ENCODE results near the gene URGCP.

The URGCP gene

DNA sequence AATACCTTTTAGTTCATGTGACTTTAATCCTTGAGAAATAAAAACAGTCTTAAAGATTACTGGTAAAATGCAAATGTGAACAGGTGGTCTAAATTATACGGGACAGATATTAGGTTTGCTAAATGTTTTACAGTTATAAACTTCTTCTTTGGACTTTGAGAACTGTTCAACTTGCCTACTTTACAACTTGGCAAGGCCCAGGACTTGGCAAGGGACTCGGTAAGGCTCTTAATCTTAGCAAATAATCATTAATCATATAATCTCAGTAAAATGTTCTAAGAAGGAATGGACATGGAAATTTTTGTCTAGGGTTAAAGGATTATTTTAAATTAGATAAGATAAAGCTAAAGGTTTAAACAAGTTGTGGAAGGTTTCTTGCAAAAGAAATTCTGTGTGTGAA lies 15.0 kb upstream of the URGCP start:
- no peak for DNase-seq (ENCODE audit: low read depth)
- H3K4me3 ChIP-seq (ENCODE audit: low read length): no peak overlapping the region

DNA sequence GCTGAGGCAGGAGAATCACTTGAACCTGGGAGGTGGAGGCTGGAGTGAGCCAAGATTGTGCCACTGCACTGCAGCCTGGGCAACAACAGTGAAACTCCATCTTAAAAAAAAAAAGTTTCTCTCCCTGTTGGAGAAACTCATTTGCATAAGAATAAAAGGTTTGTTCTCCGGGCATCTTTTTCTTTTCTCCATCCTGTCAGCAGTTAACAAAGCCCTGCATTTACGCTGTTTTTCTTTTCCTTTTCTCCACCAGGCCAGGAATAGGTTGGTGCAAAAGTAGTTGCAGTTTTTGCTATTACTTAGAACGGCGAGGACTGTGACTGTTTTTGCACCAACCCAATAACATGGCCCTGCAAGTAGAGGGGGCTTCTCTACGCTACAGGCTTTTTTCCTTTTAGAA lies 9.5 kb upstream of the URGCP start:
- TF ChIP-seq, protein P1, sequence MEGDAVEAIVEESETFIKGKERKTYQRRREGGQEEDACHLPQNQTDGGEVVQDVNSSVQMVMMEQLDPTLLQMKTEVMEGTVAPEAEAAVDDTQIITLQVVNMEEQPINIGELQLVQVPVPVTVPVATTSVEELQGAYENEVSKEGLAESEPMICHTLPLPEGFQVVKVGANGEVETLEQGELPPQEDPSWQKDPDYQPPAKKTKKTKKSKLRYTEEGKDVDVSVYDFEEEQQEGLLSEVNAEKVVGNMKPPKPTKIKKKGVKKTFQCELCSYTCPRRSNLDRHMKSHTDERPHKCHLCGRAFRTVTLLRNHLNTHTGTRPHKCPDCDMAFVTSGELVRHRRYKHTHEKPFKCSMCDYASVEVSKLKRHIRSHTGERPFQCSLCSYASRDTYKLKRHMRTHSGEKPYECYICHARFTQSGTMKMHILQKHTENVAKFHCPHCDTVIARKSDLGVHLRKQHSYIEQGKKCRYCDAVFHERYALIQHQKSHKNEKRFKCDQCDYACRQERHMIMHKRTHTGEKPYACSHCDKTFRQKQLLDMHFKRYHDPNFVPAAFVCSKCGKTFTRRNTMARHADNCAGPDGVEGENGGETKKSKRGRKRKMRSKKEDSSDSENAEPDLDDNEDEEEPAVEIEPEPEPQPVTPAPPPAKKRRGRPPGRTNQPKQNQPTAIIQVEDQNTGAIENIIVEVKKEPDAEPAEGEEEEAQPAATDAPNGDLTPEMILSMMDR (IDR thresholded peaks at IDR 0.05; ENCODE audit: insufficient read depth, low read depth, low read length, missing control alignments): no peak
- no peak for DNase-seq (ENCODE audit: low read depth)
- no peak overlapping the region for H3K4me3 ChIP-seq (ENCODE audit: low read length)

More for the DNA sequence above, 15.0 kb upstream of the URGCP start:
- TF ChIP-seq, protein P1 (IDR thresholded peaks at IDR 0.05; ENCODE audit: insufficient read depth, low read depth, low read length, missing control alignments): no peak

DNA sequence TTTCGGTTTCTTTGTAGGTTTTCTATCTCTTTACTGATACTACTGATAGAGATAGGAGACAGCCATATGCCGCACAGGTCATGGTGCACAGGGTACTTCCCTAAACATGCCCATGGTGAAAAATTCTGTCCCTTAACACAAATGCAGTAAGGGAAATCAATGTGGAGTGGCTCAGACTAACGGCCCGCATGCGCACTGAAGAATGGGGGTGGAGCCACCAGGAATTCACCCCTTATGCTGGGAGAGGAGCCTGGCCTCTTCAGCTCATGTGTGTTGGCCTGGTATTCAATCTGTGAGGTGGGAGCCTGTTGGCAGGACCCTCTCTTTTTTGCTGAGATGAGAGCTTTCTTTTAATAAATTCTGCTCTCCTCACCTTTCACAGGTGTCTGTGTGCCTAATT lies 8.4 kb upstream of the URGCP start:
- no peak for DNase-seq (ENCODE audit: low read depth)
- TF ChIP-seq, protein P1 (IDR thresholded peaks at IDR 0.05; ENCODE audit: insufficient read depth, low read depth, low read length, missing control alignments): no peak
- no peak overlapping the region for H3K4me3 ChIP-seq (ENCODE audit: low read length)

DNA sequence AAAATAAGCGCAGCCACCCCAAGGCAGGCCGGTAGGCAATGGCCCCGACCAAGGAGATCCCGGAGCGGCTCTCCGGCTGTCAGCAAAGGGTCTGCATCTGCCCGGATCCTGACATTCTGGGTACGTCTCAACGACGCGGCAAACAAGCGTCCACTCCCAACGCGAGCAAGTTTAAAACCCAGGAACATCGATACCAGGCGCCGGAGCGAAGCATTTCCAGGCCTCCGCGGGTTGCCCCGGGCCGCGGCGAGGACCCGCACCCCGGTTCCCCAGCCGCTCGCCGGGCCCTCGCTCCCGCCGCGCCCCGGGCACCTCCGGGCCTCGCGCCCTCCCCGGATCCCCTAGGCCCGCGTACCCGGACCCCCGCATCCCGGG lies 453 bp downstream of the URGCP start:
- peak; percentile 41 for DNase-seq (ENCODE audit: low read depth)
- TF ChIP-seq, protein P1 (IDR thresholded peaks at IDR 0.05; ENCODE audit: insufficient read depth, low read depth, low read length, missing control alignments): no peak
- H3K4me3 ChIP-seq (ENCODE audit: low read length): peak overlapping the region; percentile 75

DNA sequence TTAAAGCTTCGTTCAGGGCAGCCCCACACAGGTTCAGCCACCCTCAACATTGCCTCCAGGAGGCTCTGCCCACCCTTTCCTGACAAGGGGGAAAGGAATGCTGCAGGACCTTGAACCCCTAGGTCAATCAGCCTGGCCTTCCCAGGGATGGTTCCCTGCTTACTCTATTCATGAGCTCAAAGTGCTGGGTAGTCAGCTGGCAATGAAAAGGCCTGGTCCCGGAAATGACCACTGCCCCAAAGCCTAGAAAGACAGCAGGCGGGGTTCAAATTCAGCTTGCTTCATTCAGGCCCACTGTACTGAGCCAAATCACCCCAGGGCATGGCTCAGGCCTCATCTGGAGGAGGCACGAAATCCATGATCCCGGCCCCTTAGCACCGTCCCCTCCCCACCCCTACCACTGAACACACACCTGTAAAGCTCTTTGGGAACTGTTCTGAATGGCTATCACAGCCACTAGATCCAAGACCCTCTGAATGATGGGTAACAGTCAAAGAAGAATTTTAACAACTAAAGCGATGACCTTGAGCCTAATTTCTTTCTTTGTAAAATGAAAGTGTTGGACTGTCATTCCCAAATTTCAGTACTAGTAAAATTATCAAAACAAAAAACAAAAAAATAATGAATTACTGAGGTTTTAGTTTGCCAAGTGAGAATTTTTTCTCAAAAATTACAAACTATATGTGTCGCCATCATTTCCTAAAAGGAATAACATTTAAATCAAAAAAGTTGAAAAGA lies 1.0 kb downstream of the URGCP start:
- peak; percentile 60 for DNase-seq (ENCODE audit: low read depth)
- TF ChIP-seq, protein P1 (IDR thresholded peaks at IDR 0.05; ENCODE audit: insufficient read depth, low read depth, low read length, missing control alignments): no peak
- H3K4me3 ChIP-seq (ENCODE audit: low read length): peak overlapping the region; percentile 75

DNA sequence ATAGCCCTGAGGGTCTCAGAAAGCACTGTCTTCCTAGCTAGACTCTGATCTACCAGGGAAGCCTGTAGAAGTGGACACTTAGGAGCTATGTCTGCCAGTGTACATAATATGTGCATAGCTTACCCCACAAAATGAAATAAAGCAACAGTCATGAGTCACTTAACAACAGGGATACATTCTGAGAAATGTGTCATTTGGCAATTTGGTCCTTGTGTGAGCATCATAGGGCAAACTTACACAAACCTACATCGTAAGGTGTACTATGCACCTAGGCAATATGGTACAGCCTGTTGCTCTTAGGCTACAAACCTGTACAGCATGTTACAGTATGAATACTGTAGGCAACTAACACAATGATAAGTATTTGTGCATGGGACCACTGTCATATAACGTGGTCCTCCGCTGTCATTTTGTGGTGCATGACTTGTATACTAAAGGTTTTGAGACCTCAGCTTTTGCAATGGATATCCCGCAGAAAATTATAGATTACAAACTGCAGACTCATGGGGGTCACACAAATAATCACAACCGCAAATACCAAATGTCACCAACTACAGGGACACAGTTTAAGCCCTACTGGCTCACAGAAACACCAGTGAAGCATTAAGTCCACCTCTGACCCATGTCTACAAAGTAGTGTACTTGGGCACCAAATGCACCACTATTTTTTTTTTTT lies 1.7 kb downstream of the URGCP start:
- peak; percentile 66 for DNase-seq (ENCODE audit: low read depth)
- H3K4me3 ChIP-seq (ENCODE audit: low read length): peak overlapping the region; percentile 75

More for the DNA sequence above, 1.7 kb downstream of the URGCP start:
- TF ChIP-seq, protein P1 (IDR thresholded peaks at IDR 0.05; ENCODE audit: insufficient read depth, low read depth, low read length, missing control alignments): no peak

Measured in epithelial cell of esophagus (primary cell).